ENCODE measurements around the gene FHOD3.

GRCh38 chr18:36782710-36783109, 485.2 kb downstream of the FHOD3 start:
- TF ChIP-seq CTCF (conservative IDR thresholded peaks at IDR 0.05 in 1 of 2, IDR thresholded peaks at IDR 0.05 in 1 of 2; ENCODE audit: extremely low read depth in 1 of 2, insufficient read depth in 1 of 2, low read depth in 1 of 2, low read length in 2 of 2) (peak in 1 of 2 donors; percentile 13), EZH2 (IDR thresholded peaks at IDR 0.05; ENCODE audit: borderline replicate concordance, low read length) (no peak)

Data from mammary epithelial cell (primary cell).